Natural killer cell treated with Interleukin-12 subunit alpha and Interleukin-12 subunit beta and Interleukin-15 and Interleukin-18, amount 100 ng/mL, for 72 hours (primary cell): Measurements from ENCODE around the gene LTC4S. TPM values are rescaled to one million over a fixed set of nuclear protein-coding genes. Genes with fewer than 3 reads are reported as not detected.

ENCODE experiments used
- ATAC-seq, 2 donors: fragments of 150-1000 bp; cut with Tn5 transposase in 1 of 2; sonication (Bioruptor Pico), chemical (Tn5 transposase) in 1 of 2; 2 replicates each; pipeline ENCODE4 v1.10.0; 2021
- DNase-seq: peaks from one replicate; pipeline ENCODE4 v3.0.0; 2022; ENCODE audit warnings: low spot score
- H3K27ac Mint-ChIP-seq, 2 donors: 1 replicate in 1 of 2; 2 replicates in 1 of 2; pipeline ENCODE4 v1.8.0; 2022; ENCODE audit warnings: mixed read lengths in 2 of 2, mild to moderate bottlenecking in 1 of 2, moderate library complexity in 1 of 2
- H3K27me3 Mint-ChIP-seq, 2 donors: 1 replicate in 1 of 2; 2 replicates in 1 of 2; pipeline ENCODE4 v1.8.0; 2022; ENCODE audit warnings: mixed read lengths in 2 of 2
- H3K36me3 Mint-ChIP-seq: one replicate; pipeline ENCODE4 v1.8.0; 2022; ENCODE audit warnings: mixed read lengths
- H3K4me1 Mint-ChIP-seq, 2 donors: 1 replicate in 1 of 2; 2 replicates in 1 of 2; pipeline ENCODE4 v1.8.0; 2022; ENCODE audit warnings: low read depth in 2 of 2, mixed read lengths in 2 of 2, mild to moderate bottlenecking in 1 of 2
- H3K4me3 Mint-ChIP-seq: one replicate; pipeline ENCODE4 v1.8.0; 2022; ENCODE audit warnings: mixed read lengths
- H3K9me3 Mint-ChIP-seq: 2 replicates; pipeline ENCODE4 v1.8.0; 2022; ENCODE audit warnings: mixed read lengths
- total RNA-seq, 2 donors: library from RNA; stranded (reverse); gene quantifications; one replicate each; pipeline ENCODE4 v1.2.3, GENCODE V29; 2022

The LTC4S gene
- total RNA-seq, 2 donors from 2014 or later, result 2.9 to 4.0 TPM

DNA sequence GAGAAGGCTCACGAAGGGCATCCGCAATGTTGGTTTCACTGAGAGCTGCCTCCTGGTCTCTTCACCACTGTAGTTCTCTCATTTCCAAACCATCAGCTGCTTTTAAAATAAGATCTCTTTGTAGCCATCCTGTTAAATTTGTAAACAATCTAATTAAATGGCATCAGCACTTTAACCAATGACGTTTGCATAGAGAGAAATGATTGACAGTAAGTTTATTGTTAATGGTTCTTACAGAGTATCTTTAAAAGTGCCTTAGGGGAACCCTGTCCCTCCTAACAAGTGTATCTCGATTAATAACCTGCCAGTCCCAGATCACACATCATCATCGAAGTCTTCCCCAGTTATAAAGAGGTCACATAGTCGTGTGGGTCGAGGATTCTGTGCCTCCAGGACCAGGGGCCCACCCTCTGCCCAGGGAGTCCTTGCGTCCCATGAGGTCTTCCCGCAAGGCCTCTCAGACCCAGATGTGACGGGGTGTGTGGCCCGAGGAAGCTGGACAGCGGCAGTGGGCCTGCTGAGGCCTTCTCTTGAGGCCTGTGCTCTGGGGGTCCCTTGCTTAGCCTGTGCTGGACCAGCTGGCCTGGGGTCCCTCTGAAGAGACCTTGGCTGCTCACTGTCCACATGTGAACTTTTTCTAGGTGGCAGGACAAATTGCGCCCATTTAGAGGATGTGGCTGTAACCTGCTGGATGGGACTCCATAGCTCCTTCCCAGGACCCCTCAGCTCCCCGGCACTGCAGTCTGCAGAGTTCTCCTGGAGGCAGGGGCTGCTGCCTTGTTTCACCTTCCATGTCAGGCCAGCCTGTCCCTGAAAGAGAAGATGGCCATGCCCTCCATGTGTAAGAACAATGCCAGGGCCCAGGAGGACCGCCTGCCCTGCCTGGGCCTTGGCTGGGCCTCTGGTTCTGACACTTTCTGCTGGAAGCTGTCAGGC, 43.6 kb downstream of the LTC4S start:
- peaks cover 21 to 23% of the 10 kb centered on the region in 2 donors for H3K4me1 Mint-ChIP-seq

DNA sequence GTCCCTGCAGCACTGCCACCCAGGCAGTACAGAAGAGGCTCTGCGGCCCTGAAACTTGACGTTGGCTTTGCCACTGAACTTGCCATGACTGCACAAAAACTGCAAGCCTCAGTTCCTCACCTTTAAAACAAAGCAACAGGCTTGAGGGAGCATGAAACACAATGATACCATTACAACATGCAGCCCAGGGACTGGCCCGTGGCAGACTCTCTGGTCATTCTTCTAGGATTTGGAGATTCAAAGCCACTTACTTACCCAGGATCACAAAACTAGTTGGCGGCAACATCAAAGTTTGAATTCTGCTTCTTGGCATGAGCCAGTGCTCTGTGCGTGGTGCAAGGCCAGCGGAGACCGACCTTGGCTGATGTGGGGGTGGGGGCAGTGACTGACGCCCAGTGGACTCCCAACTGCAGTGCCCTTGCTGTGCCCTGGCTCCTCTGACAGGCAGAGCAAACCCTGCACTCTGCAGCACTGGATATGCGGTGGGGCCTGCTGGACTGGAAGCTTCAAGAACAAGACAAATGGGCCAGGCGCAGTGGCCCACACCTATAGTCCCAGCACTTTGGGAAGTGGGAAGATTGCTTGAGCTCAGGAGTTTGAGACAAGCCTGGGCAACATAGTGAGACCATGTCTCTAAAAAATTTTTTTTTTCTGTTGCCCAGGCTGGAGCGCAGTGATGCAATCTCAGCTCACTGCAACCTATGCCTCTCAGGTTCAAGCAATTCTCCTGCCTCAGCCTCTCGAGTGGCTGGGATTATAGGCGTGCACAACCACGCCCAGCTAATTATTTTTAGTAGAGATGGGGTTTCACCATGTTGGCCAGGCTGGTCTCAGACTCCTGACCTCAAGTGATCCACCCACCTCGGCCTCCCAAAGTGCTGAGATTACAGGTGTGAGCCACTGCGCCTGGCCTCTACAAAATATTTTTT, 45.8 kb downstream of the LTC4S start:
- peaks cover 15% of the 10 kb centered on the region in 2 donors for H3K4me1 Mint-ChIP-seq
- no peaks in the 10 kb centered on the region for H3K9me3 Mint-ChIP-seq
- no peak for ATAC-seq
- peaks cover 14% of the 10 kb centered on the region for H3K36me3 Mint-ChIP-seq
- DNase-seq, result no peak
- no peaks in the 10 kb centered on the region for H3K27me3 Mint-ChIP-seq
- no peak overlapping the region for H3K27ac Mint-ChIP-seq
- H3K4me3 Mint-ChIP-seq, result no peak overlapping the region

More for the DNA sequence above, 43.6 kb downstream of the LTC4S start:
- ATAC-seq, result no peak
- Mint-ChIP-seq H3K27ac (peak overlapping the region; percentile 69 to 90), H3K4me3 (peak overlapping the region; percentile 75), H3K36me3 (peaks cover 22% of the 10 kb centered on the region), H3K9me3 (no peaks in the 10 kb centered on the region), H3K27me3 (no peaks in the 10 kb centered on the region)
- no peak for DNase-seq

DNA sequence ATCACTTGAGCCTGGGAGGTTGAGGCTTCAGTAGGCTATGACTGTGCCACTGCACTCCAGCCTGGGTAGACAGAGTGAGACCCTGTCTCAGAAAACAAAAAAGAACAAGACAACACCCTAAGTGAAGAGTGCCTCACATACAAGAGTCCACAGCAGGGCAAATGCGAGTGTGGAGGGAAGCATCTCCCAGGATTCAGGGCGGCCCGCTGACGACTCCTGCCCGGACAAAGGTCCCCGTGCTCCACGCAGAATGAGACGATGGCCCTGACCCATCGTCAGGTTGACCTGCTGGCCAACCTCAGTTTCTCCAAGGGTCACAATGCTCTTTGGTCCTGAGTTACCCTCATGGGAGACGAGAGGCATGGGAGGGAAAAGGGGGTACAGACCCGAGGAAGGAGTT, 46.5 kb downstream of the LTC4S start:
- peaks cover 20% of the 10 kb centered on the region for H3K36me3 Mint-ChIP-seq
- H3K4me1 Mint-ChIP-seq, result peaks cover 15% of the 10 kb centered on the region in 2 donors
- ATAC-seq (no peak), DNase-seq (no peak)
- no peaks in the 10 kb centered on the region for H3K9me3 Mint-ChIP-seq
- no peak overlapping the region for H3K4me3 Mint-ChIP-seq
- H3K27me3 Mint-ChIP-seq, result no peaks in the 10 kb centered on the region
- H3K27ac Mint-ChIP-seq, result no peak overlapping the region

DNA sequence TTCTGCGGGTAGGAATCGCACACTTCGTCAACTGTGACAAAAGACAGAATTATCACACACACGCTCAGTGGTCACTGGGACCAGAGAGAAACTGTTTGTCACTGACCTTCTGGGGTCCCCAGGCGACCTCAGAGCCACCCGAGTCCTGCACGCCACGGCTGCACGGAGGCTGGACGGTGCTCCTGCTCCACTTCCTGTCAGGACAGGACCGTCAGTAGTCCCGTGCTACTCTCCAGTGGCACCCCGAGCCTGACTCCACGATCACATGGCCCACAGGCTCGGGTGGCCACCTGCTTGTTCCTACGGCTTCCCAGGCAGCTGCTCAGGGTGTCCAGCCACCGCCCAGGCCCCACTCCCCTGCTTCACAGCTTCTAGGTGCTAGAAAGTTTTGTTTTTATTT, 47.0 kb downstream of the LTC4S start:
- Mint-ChIP-seq H3K4me1 (peaks cover 15% of the 10 kb centered on the region in 2 donors), H3K27ac (peak overlapping the region in 1 of 2 donors; percentile 54), H3K36me3 (peaks cover 20% of the 10 kb centered on the region), H3K27me3 (no peaks in the 10 kb centered on the region), H3K4me3 (no peak overlapping the region), H3K9me3 (no peaks in the 10 kb centered on the region)
- DNase-seq (no peak), ATAC-seq (no peak)

DNA sequence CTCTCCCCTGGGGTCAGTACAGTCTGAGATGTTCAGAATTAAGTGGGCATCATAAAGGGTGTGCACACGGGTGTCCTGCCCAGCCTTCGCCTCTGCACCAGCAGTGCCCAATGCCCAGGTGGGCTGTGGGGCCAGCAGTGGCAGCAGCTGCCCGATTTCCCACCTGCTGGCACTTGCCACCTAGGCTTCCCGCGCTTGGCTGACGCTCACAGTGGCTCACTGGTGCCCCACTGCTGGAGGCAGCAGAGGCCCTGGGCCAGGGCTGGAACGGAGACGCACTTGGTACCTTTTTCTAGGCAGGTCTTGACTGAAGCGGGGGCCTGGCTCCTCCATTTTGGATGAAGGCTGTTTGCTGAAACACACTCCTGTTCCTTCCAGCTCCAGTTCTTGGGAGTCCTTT, 47.8 kb downstream of the LTC4S start:
- no peak for ATAC-seq
- no peak overlapping the region for H3K4me3 Mint-ChIP-seq
- H3K4me1 Mint-ChIP-seq, result peaks cover 6 to 7% of the 10 kb centered on the region in 2 donors
- peaks cover 12% of the 10 kb centered on the region for H3K36me3 Mint-ChIP-seq
- DNase-seq, result no peak
- H3K27ac Mint-ChIP-seq, result no peak overlapping the region
- H3K9me3 Mint-ChIP-seq, result no peaks in the 10 kb centered on the region
- no peaks in the 10 kb centered on the region for H3K27me3 Mint-ChIP-seq

Other genes starting within 250 kb of the LTC4S start
- gene RUFY1, start 243.4 kb upstream of the LTC4S start, total RNA-seq, result 10 to 100 TPM; 29.2 to 41.0 TPM
- gene HNRNPH1, start 170.3 kb upstream of the LTC4S start, total RNA-seq, result 1,000 to 10,000 TPM in 1 of 2 donors, 100 to 1,000 TPM in 1; 874 to 1,296 TPM
- gene CBY3, start 113.0 kb upstream of the LTC4S start, total RNA-seq, result 1 to 10 TPM in 1 of 2 donors, not detected in 1; 1.6 TPM
- gene CANX, start 95.0 kb upstream of the LTC4S start, total RNA-seq, result 100 to 1,000 TPM; 633 to 749 TPM
- 10 to 100 TPM; 31.4 to 41.1 TPM for gene MAML1, start 61.2 kb upstream of the LTC4S start, total RNA-seq
- gene MGAT4B, start 12.9 kb downstream of the LTC4S start, total RNA-seq, result 100 to 1,000 TPM in 1 of 2 donors, 10 to 100 TPM in 1; 73.2 to 105 TPM
- gene SQSTM1, start 26.9 kb downstream of the LTC4S start, total RNA-seq, result 100 to 1,000 TPM; 218 to 332 TPM
- gene MRNIP, start 64.8 kb downstream of the LTC4S start, total RNA-seq, result 10 to 100 TPM; 15.9 to 25.2 TPM
- gene TBC1D9B, start 113.9 kb downstream of the LTC4S start, total RNA-seq, result 100 to 1,000 TPM; 114 to 151 TPM